Astrocyte of the hippocampus (primary cell): Measurements from ENCODE around the gene BMP10.

Experiments
- DNase-seq: peaks from one replicate; pipeline ENCODE4 v3.0.0; 2011; ENCODE audit warnings: low read depth, low spot score

BMP10 gene

GRCh38 chr2:68817306-68817705 is 53.9 kb downstream of the BMP10 start:
- DNase-seq = no peak
